CMK (cell line): ENCODE measurements around the gene ALDH16A1.
"Not testable (repeated sequence)": the region's sequence is repeated elsewhere in the genome, so short reads cannot be mapped to it uniquely, and the experiment has no call there.

Experiments used
- DNase-seq: peaks from one replicate; pipeline ENCODE4 v3.0.0-alpha.2; 2010; ENCODE audit warnings: low read depth

The ALDH16A1 gene

DNA sequence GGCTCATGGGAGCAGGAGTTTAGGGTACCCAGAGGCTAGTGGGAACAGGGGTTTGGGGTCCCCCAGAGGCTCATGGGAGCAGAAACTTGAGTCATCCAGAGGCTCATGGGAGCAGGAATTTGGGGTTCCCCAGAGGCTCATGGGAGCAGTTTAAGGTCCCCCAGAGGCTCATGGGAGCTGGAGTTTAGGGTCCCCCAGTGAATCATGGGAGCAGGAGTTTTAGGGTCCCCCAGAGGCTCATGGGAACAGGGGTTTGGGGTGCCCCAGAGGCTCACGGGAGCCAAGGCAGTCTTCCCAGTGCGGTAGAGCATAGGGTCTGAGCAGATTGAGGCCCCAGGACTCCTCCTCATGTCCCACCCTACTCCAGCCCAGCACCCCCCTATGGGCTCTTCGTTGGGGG is 12.3 kb downstream of the ALDH16A1 start:
- DNase-seq: no peak

- DNase-seq: no peak
These were observed 15.2 kb downstream of the ALDH16A1 start for GRCh38 chr19:49468199-49468598.

- peak; percentile 95 for DNase-seq
These were observed 15.9 kb downstream of the ALDH16A1 start for GRCh38 chr19:49468746-49469447.

DNA sequence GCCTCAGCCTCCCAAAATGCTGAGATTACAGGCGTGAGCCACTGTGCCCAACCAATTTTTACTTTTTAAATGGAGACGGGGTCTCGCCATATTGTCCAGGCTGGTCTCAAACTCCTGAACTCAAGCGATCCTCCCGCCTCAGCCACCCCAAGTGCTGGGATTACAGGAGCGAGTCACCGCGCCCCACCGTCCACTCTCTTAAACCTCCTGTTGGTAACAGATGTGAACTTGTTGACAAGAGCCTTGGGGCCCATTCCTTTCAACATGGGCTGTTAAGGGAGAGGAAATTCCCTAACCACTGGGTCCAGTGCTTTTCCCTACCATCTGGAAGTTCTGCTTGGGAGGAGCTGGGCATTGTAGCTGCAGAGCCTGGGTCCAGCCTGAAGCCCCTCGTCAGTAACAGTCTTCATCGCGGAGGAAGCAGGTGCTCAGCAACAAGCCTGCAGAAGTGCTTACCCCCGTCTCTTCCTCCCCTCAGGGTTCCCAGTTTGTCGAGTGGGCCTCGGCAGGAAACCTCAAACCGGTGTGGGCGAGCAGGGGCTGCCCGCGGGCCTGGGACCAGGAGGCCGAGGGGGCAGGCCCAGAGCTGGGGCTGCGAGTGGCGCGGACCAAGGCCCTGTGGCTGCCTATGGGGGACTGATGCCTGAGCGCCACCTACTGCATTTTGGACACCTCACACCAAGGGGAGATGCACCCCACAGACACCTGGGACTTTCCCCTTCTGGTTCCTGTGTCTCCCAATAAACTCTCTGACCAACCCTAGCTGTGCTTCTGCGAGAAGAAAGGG is 17.0 kb downstream of the ALDH16A1 start:
- DNase-seq: peak; percentile 85

- no peak for DNase-seq
These were observed 17.6 kb downstream of the ALDH16A1 start for GRCh38 chr19:49470615-49470978.

DNA sequence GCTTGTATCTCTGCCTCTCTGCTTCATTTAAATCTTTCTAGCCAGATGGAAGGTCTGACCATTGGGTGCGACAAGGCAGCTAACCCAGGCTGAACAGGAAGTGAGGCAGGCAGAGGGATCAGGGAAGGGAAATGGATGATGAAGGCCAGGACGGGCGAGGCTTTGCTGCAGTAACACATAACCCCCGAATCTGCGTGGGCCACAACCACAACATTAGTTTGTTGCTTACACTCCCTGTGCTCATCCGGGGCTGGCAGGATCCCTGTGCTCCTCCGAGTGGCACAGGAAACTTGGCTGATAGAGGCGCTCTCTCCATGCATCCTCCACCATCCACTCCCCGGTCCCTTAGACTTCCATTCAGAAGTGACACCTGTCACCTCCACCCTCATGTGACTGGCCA is 19.9 kb downstream of the ALDH16A1 start:
- DNase-seq: no peak

DNA sequence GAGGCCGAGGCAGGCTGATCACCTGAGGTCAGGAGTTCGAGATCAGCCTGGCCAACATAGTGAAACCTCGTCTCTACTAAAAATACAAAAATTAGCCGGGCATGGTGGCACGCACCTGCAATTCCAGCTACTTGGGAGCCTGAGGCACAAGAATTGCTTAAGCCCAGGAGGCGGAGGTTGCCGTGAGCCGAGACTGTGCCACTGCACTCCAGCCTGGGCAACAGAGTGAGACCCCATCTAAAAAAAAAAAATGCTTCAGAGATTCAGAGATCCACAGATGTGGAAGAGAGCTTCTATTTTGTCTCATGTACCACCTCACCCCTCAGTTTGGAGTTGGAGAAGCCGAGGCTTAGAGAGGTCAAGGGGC is 20.5 kb downstream of the ALDH16A1 start:
- not testable (repeated sequence) for DNase-seq

- no peak for DNase-seq
These were observed 21.0 kb downstream of the ALDH16A1 start, which contains the start of gene FLT3LG for GRCh38 chr19:49473868-49474541. TSS of gene FLT3LG (plus strand) at chr19:49474215. CDS start at chr19:49474640, 425 bp downstream.

GRCh38 chr19:49474542-49474924 is 21.5 kb downstream of the ALDH16A1 start:
- no peak for DNase-seq

- DNase-seq: no peak
These were observed 22.3 kb downstream of the ALDH16A1 start for GRCh38 chr19:49475191-49475917.

DNA sequence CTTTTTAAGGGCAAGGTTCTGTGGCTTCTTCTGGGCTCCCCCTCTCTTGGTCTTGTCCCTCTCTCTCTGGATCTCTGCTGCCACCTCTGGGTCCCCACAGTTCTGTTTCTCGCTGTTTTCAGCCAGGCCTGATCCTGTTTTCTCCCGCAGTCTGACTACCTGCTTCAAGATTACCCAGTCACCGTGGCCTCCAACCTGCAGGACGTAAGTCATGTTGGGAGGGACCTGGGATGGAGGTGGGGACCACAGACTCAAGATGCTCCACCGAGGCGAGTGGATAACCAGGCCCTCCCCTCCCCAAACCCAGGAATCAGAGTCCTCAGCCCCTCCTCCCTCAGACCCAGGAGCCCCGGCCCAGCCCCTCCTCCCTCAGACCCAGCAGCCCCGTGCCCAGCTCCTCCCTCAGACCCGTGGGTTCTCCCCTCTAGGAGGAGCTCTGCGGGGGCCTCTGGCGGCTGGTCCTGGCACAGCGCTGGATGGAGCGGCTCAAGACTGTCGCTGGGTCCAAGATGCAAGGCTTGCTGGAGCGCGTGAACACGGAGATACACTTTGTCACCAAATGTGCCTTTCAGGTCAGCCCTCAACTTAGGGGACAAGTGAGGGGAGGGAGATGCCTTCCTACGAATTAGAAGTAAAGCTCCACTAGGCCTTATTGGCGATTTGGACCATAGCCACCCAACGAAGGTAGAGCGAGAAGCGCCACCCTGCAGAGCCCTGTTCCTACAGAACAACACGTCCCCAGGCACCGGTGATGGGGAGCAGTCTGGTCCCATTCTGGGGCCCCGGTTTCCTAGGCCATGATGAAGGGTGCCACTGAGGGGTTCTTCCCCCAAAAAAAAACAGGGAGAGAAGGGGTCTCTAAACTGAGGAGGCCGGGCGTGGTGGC is 23.2 kb downstream of the ALDH16A1 start:
- DNase-seq: no peak

DNA sequence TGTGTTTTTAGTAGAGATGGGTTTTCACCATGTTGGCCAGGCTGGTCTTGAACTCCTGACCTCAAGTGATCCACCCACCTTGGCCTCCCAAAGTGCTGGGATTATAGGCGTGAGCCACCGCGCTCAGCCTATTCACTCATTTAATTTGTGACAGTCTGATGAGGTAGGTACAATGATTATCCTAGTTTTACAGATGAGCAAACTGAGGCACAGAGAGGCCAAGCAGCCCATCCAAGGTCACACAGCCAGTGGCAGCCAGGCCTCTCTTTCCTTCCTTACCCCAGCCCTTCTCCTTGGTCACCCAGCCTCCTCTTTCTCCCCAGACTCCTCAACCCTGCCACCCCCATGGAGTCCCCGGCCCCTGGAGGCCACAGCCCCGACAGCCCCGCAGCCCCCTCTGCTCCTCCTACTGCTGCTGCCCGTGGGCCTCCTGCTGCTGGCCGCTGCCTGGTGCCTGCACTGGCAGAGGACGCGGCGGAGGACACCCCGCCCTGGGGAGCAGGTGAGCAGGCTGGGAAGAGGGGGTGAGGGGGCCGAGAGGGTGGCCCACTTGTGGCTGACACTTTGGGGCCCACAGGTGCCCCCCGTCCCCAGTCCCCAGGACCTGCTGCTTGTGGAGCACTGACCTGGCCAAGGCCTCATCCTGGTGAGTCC is 27.1 kb downstream of the ALDH16A1 start:
- DNase-seq: no peak

GRCh38 chr19:49481020-49481683 is 28.1 kb downstream of the ALDH16A1 start:
- no peak for DNase-seq

GRCh38 chr19:49486232-49486631 is 33.2 kb downstream of the ALDH16A1 start:
- DNase-seq: no peak

DNA sequence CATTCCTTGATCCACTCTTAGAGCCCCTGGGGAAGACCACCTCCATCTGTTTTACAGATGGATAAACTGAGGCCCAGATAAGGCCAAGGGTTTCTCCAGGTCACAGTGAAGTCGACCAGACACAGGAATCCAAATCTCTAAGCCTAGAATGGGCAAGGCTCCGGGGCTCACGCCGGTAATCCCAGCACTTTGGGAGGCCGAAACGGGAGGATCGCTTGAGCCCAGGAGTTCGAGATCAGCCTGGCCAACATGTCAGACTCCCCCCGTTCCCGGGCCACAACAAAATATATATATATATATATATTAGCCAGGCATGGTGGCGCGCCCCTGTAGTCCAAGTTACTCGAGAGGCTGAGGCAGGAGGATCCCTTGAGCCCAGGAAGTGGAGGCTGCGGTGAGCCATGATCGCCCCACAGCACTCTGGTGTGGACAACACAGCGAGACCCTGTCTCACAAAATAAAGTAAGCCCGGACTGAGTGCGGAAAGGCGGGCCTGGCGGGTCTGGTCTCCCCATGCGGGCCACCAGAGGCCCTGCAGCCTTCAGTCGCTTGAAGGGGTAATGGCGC is 33.8 kb downstream of the ALDH16A1 start:
- DNase-seq: no peak

DNA sequence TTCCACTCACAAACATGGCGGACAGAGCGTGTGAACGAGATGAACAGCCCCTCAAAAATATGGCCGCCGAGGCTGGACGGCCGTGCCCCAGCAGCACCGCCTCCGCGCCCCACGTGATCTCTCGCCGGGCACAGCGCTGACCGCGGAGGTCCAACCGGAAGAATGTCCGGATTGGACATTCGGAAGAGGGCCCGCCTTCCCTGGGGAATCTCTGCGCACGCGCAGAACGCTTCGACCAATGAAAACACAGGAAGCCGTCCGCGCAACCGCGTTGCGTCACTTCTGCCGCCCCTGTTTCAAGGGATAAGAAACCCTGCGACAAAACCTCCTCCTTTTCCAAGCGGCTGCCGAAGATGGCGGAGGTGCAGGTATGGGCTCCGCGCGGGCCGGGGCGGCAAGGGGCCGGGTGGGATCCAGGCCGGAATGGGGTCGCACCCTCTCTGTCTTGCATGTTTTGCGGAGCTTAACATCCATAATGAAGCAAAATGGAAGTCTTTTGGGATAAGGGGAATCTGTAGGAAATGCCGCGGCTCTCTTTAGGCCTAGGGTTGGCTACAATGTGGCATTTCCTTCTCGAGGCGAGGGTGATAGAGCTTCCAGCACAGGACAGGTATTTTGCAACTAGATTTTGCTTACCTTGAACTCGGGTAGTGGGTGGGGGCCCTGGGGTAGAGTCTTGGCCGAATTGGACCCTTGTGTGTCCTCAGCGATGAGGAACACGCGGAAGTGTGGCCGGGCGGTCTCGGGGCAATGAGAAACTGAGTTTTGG is 34.4 kb downstream of the ALDH16A1 start, which contains the start of gene RPL13A:
TSS of gene RPL13A (plus strand) at position 332 of the 769 bp plus-strand sequence. CDS start at position 354, 22 bp downstream.
- peak; percentile 99 for DNase-seq

DNA sequence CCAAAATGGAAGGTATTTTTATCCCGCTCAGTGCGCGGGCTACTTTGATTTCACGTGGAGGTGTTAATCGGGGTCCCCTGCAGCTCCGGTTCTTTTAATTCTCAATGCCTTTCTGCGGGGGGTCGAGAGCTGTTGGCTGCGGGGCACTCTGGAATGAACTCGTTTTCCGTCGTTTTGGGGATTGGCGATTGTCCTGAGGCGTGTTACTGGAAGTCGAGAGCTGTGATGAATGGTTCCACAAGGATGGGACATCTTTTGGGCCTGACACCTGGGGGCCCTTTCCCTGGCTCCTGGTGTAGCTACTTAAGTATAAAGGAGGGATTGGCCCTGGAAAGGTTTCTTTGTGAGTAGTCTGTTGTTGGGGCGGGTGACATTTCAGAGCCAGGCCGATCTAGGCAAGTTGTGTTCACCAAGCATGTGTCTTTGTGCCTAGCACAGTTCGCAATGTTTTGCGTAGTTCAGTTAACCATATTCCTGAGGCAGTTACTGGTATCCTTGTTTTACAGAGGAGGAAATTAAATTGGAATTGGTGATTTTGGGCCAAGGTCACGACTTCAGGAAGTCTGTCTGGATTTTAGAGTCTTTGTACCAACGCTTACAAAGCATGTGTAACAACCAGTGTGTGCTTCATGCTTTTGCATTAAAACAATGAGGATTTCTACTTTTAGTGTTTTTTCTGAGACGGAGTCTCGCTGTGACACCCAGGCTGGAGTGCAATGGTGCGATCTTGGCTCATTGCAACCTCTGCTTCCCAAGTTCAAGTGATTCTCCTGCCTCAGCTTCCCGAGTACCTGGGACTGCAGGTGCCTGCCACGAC is 35.2 kb downstream of the ALDH16A1 start:
- DNase-seq: no peak
